Measurements from ENCODE around the gene MAML3. TPM values are rescaled to one million over a fixed set of nuclear protein-coding genes. Genes with fewer than 3 reads are reported as not detected.

MAML3 gene
- total and polyA plus RNA-seq, 2 of the 13 experiments (the other 11 are each of a cell fraction or from before 2014, with no cell fraction given): 0.05 to 0.13 TPM

- TF ChIP-seq FOXP4 (CRISPR knock-in tag; IDR thresholded peaks at IDR 0.05) (peak; percentile 37; the same call in 1 of the 2 replicates), CREB1 (IDR thresholded peaks at IDR 0.05) (no peak), CREB1 (CRISPR knock-in tag; IDR thresholded peaks at IDR 0.05) (no peak), ATF4 (CRISPR knock-in tag; IDR thresholded peaks at IDR 0.05) (no peak), ZNF83 (CRISPR knock-in tag; IDR thresholded peaks at IDR 0.05; ENCODE audit: borderline replicate concordance) (no peak), KDM3A (CRISPR knock-in tag; IDR thresholded peaks at IDR 0.05; ENCODE audit: low read depth) (no peak), THAP11 (CRISPR knock-in tag; IDR thresholded peaks at IDR 0.05) (0 out of 2 replicates have a peak, but pooled peaks have one; percentile 16), BCLAF1 (IDR thresholded peaks at IDR 0.05) (no peak), SP4 (CRISPR knock-in tag; IDR thresholded peaks at IDR 0.05) (no peak), ZNF235 (CRISPR knock-in tag; IDR thresholded peaks at IDR 0.05; ENCODE audit: borderline replicate concordance) (no peak), ZNF710 (CRISPR knock-in tag; IDR thresholded peaks at IDR 0.05; ENCODE audit: borderline replicate concordance) (no peak), EHMT2 (IDR thresholded peaks at IDR 0.05; ENCODE audit: borderline replicate concordance, low read depth, low read length) (no peak), RFX5 (IDR thresholded peaks at IDR 0.05; ENCODE audit: low read depth, low read length) (no peak), TARDBP (CRISPR knock-in tag; IDR thresholded peaks at IDR 0.05) (no peak), PHF21A (CRISPR knock-in tag; IDR thresholded peaks at IDR 0.05) (peak; percentile 16; the same call in 1 of the 2 replicates), RBAK (CRISPR knock-in tag; IDR thresholded peaks at IDR 0.05) (no peak), SETDB1 (CRISPR knock-in tag; IDR thresholded peaks at IDR 0.05; ENCODE audit: borderline replicate concordance) (no peak), ZNF333 (CRISPR knock-in tag; IDR thresholded peaks at IDR 0.05; ENCODE audit: borderline replicate concordance) (no peak), LCORL (IDR thresholded peaks at IDR 0.05) (no peak), LCORL (CRISPR knock-in tag; IDR thresholded peaks at IDR 0.05) (no peak)
These were observed 240.5 kb downstream of the MAML3 start (continued) for GRCh38 chr4:139913398-139913990.

All from HepG2 (cell line).